ENCODE results near the gene ARHGEF2.

GRCh38 chr1:155954645-155955044 lies 23.7 kb downstream of the ARHGEF2 start:
- TF ChIP-seq HDGF (IDR thresholded peaks at IDR 0.05) (no peak), ETV6 (conservative IDR thresholded peaks at IDR 0.05 in 1 of 2, IDR thresholded peaks at IDR 0.05 in 1 of 2; ENCODE audit: borderline replicate concordance in 1 of 2, low read depth in 1 of 2) (no peak), CTCF (IDR thresholded peaks at IDR 0.05 in 2 of 3, conservative IDR thresholded peaks at IDR 0.05 in 1 of 3; ENCODE audit: control insufficient read depth in 2 of 3, extremely low read depth in 1 of 3, insufficient read depth in 1 of 3, low read depth in 3 of 3, low read length in 3 of 3) (no peak), RFX5 (IDR thresholded peaks at IDR 0.05; ENCODE audit: low read depth, low read length) (no peak), POLR2AphosphoS5 (IDR thresholded peaks at IDR 0.05; ENCODE audit: low read length) (no peak), NRF1 (conservative IDR thresholded peaks at IDR 0.05; ENCODE audit: low read depth, low read length) (no peak), NR2C2 (IDR thresholded peaks at IDR 0.05; ENCODE audit: borderline replicate concordance, control insufficient read depth, insufficient read length, low read depth) (no peak), CBX3 (IDR thresholded peaks at IDR 0.05; ENCODE audit: borderline replicate concordance, low read depth) (no peak), MYB (IDR thresholded peaks at IDR 0.05; ENCODE audit: borderline replicate concordance, low read depth, low read length) (no peak)

Data from GM12878 (cell line).